ENCODE measurements around the gene LPAR5.
A peak's percentile ranks its signal among the peaks of the same experiment; 100 is the strongest.
"Not testable (repeated sequence)": the region's sequence is repeated elsewhere in the genome, so short reads cannot be mapped to it uniquely, and the experiment has no call there.

Gene LPAR5

GRCh38 chr12:6605421-6606330 is 30.1 kb downstream of the LPAR5 start:
- peak; percentile 32 for DNase-seq

DNA sequence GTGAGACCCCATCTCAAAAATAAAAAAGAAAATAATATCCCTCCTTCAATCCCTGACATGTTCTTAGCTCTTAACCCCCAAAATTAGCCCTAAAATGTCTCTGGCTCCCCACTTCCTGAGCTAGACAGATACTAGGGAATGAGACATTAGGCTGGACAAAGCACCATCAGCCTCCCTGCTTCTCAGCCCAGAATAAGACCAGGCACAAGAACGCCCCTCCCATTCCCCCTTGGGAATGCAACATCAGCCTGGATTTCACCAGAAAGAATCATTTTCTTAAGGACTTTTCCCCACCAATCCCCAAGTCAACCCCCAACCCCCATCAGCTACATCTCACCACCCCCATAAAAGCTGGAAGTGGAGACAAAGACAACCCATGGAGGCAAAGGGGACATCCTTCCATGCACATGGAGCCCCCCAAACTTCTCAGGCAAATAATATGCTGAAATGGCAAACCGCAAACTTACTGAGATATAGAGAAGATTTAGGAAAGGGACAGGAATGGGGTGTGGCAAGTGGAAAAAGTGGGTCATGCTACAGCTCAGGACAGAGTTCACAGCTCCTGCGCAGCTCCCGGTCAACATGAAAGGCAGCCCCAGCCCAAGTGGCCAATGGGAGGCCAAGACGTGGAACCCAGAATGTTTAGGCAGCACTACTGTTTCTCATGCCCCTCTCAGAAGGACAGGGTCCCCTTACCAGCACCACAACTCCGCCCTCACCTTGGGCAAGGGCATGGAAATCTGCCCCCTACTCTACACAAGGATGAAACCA is 31.3 kb downstream of the LPAR5 start:
- no peak for DNase-seq

- DNase-seq, result peak; percentile 44
These were observed 32.6 kb downstream of the LPAR5 start for GRCh38 chr12:6603095-6603567.

DNA sequence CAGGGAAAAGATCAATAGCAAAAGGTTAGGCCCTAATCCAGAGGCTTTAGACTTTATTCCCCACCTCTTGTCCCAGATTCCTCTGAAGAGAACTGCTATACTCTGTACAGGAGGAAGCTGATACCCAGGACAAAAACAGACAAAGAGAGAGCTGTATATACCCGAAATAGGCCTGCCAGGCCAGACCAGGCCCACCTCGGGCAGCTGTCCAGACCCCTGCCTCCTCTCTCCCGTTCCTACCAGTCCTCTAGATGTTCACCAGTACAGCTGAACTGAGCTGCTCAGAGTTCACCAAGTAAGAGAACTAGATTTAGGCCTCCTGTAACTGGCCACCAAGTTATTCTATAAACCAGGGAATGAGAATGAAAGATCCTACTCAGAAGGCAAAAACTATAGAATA is 33.2 kb downstream of the LPAR5 start:
- DNase-seq, result no peak

DNA sequence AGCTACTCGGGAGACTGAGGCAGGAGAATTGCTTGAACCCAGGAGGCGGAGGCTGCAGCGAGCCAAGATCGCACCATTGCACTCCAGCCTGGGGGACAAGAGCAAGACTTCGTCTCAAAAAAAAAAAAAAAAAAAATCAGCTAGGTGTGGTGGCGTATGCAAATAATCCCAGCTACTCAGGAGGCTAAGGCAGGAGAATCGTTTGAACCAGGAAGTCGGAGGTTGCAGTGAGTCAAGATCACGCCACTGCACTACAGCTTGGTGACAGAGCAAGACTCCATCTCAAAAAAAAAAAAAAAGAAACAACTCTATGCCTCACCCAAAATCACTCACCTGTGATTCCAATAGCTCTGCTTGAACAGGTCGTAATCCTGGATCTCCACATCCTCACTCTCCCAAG is 40.1 kb downstream of the LPAR5 start:
- DNase-seq, result not testable (repeated sequence)

DNA sequence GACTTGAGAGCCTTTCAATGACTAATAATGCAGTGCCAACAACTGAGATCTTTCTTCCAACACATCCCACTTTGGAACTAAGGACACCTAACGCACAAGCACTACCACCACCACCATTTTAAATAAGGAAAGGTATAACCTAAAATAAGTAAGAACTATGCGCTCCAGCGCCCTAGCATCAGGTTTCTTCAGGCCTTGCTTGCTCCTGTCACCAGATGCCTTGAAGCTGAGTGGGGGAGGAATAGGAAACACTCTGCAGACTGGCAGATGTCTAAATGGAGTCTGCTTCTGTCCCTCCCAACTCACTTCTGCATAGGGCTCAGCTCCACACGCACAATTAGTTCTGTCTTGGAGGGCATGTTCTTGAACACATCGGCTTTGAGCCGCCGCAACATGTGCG is 43.7 kb downstream of the LPAR5 start:
- no peak for DNase-seq

DNA sequence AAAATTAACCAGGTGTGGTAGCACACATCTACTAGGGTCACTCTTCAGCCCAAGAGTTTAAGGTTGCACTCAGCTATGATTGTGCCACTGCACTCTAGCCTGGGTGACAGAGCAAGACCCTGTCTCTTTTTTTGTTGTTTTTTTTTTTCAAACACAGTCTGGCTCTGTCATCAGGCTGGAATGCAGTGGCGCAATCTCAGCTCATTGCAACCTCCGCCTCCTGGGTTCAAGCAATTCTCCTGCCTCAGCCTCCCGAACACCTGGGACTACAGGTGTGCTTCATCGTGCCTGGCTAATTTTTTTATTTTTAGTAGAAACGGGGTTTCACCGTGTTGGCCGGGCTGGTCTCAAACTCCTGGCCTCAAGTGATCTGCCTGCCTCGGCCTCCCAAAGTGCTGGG is 49.2 kb downstream of the LPAR5 start:
- not testable (repeated sequence) for DNase-seq

DNA sequence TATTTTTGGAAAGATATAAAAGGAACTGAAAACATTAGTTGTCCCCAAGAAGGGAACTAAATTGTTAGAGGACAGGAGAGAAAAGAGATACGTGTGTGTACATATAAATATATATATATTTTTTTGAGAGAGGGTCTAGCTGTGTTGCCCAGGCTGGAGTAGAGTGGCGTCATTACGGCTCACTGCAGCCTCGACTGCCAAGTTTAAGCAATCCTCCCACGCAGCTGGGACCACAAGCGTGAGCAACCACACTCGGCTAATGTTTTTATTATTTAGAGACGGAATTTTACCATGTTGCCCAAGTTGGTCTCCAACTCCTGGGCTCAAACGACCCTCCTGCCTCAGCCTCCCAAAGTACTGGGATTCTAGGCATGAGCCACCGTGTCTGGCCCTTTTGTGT is 51.5 kb downstream of the LPAR5 start:
- DNase-seq, result no peak

DNA sequence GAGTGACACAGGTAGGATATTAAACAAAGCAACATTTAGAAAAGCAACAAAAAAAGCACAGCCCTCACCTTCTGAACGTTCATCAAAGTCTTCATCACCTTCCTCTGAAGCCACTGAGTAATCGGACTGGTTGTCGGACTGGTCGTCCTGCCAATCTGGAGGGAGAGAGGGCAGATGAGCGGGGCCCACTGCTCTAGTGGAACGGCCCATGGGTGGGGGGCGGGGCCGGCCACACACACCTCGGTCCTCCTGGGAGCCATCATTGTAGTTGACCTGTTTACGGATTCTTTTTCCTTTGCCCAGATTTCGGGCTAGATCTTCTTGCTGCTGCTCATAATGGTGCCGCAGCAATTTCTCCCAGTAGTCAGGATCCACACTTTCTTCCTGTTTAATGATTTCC is 52.8 kb downstream of the LPAR5 start:
- no peak for DNase-seq

GRCh38 chr12:6582196-6582595 is 53.6 kb downstream of the LPAR5 start:
- DNase-seq, result no peak

GRCh38 chr12:6575648-6576047 is 60.1 kb downstream of the LPAR5 start:
- no peak for DNase-seq

DNA sequence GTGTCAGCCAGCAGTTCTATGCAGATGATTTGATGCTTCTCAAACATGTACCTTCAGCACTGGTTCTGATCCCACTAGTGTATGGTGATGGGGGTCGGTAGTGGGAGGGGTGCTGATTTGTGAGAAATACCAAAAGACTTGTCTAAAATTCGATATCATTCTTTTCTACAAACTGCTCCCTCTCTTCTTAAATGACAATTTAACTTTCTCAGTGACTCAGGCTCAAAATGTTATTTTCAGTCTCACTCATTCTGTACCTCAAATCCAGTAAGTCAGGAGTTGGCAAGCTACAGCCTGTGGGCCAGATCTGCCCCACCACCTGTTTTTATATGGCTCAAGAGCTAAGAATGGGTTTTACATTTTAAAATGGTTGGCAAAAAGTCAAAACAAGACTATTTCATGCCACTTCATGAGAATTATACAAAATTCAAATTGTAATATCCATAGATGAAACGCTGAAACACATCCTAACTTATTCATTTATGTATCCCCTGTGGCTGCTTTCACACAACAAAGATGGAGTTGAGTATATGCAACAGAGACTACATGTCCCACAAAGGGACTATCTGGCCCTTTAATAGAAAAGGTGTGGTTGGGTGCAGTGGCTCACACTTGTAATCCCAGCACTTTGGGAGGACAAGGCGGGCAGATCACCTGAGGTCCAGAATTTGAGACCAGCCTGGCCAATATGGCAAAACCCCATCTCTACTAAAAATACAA is 61.0 kb downstream of the LPAR5 start:
- no peak for DNase-seq

- DNase-seq, result no peak
These were observed 62.8 kb downstream of the LPAR5 start for GRCh38 chr12:6573001-6573400.

DNA sequence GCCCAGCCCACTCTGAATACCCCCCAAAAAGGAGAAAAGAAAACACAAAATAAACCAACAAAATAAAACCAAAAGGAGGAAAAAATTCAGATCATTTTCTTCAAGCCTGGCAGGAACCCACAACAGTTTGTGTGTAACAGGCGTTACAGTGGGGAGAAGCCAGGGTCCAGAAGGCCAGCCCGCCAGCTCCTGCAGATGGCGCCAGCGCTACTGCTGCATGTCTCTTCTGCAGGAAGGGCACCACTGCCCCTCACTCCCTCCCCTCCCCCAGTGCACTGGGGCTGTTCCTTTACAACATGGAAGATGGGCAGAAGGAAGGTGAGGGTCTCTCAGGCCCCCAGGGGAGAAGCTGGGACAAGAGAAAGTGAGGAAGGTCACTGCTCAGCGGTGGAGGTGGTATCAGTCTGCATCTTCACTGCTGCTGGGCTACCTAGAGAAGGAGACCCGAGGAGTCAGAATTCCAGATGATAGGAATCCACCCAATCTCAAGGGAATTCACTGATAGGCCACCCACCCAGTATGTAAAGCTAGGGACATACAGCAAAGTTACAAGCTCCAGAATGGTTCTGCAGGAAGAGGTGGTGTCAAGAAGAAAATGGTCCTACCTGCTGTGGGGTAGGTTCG is 65.4 kb downstream of the LPAR5 start:
- no peak for DNase-seq

DNA sequence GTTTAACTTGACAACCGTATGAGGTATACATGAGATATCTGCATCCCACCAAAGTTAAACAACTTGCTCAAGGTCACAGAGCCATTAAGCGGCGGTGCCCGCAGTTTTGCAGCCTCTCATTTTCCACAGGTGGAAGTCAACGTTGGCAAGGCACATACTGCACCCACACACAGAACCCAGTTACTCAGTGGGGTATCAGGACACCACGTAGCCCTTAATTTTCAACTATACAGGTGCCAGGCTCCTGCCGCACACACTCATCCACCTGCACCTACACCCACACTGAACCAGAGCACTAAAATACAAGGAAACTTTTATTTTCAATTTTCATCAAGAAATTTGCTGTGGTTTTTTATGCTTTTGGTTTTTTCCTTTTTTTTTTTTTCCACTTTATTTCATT is 66.0 kb downstream of the LPAR5 start:
- no peak for DNase-seq

- DNase-seq, result no peak
These were observed 66.4 kb downstream of the LPAR5 start for GRCh38 chr12:6569312-6569711.

Measured in activated effector memory CD4-positive, alpha-beta T cell treated with Interleukin-2 at 50 U/mL for 16 hours (primary cell).